SJSA1 (cell line): Measurements from ENCODE around the gene CRACR2B. TPM values are rescaled to one million over a fixed set of nuclear protein-coding genes. Genes with fewer than 3 reads are reported as not detected.

Experiments
- DNase-seq, 2 experiments: peaks; one replicate each; pipeline ENCODE4 v3.0.0-alpha.2; 2015 to 2020; ENCODE audit warnings: low spot score in 2 of 2, low read depth in 1 of 2
- H3K27ac ChIP-seq: fragments of 250-450 bp; sonication (Bioruptor Pico); 2 replicates; pipeline ENCODE4 v1.5.1; 2020; ENCODE audit warnings: mild to moderate bottlenecking, moderate library complexity
- H3K27me3 ChIP-seq: fragments of 250-450 bp; sonication (Bioruptor Pico); replicated peaks from 2 replicates; pipeline ENCODE4 v1.5.1; 2020; ENCODE audit warnings: mild to moderate bottlenecking, moderate library complexity
- H3K36me3 ChIP-seq: fragments of 250-450 bp; sonication (Bioruptor Pico); 2 replicates; pipeline ENCODE4 v1.5.1; 2020; ENCODE audit warnings: mild to moderate bottlenecking
- H3K4me1 ChIP-seq: fragments of 250-450 bp; sonication (Bioruptor Pico); replicated peaks from 2 replicates; pipeline ENCODE4 v1.6.1; 2021; ENCODE audit warnings: mild to moderate bottlenecking
- H3K4me3 ChIP-seq: fragments of 250-450 bp; sonication (Bioruptor Pico); 2 replicates; pipeline ENCODE4 v1.5.1; 2020; ENCODE audit warnings: mild to moderate bottlenecking
- H3K9me3 ChIP-seq: fragments of 250-450 bp; sonication (Bioruptor Pico); replicated peaks from 2 replicates; pipeline ENCODE4 v1.5.1; 2020; ENCODE audit warnings: mild to moderate bottlenecking
- total RNA-seq: library from RNA; depleted of rRNA; stranded (reverse); fragments of >200 nt; shearing (Covaris generic); gene quantifications from 2 replicates; pipeline ENCODE4 v1.2.3, GENCODE V29; 2014

Gene CRACR2B
- total RNA-seq, 1 experiment from 2014 or later: not detected

DNA sequence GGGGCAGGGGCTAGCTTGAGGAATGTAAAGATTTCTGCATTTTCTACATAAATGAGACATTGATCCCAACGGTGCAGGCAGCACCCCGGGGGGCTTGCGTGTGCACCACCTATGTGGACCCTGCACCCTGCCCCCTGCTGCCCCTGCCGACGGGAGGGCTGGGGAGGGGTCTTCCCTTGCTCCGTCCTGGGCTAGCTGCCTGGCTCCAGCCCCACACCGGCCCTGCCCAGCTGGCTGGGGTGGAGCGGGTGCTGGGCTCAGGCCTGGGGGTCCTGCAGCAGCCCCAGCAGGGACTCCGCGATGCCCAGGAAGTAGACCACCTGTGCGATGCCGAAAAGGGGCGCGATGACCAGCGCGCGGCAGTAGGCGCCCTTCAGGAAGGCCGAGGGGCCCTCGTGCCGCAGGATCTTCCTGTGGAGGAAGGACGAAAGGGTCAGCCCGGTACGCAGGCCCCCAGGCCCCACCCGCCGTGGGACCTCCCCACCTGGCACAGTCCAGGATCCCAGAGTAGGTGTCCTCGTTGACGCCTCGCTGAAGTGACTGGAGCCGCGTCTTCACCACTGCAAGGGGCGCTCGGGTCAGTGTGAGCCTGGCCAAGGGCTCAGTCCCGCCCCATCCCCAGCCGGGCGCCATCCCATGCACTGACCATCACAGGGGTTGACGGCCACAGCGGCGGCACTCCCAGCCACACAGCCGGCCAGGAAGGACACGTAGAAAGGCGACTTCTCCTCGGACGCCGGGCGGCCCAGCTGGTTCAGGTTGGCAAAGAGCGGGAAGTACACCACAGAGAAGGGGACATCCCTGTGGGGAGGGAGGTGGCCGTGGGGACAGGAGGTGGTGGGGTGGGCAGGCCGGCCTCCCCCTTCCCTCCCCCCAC, 35.8 kb upstream of the CRACR2B start:
- no peak for DNase-seq
- Histone ChIP-seq H3K36me3 (no peaks in the 10 kb centered on the region), H3K4me1 (peaks cover 15% of the 10 kb centered on the region), H3K9me3 (no peaks in the 10 kb centered on the region), H3K4me3 (no peak overlapping the region), H3K27me3 (no peaks in the 10 kb centered on the region), H3K27ac (no peak overlapping the region)

GRCh38 chr11:792535-792821, 35.2 kb upstream of the CRACR2B start:
- Histone ChIP-seq H3K27me3 (no peaks in the 10 kb centered on the region), H3K36me3 (no peaks in the 10 kb centered on the region), H3K4me1 (peaks cover 21% of the 10 kb centered on the region), H3K4me3 (no peak overlapping the region), H3K9me3 (no peaks in the 10 kb centered on the region), H3K27ac (no peak overlapping the region)
- DNase-seq: no peak

DNA sequence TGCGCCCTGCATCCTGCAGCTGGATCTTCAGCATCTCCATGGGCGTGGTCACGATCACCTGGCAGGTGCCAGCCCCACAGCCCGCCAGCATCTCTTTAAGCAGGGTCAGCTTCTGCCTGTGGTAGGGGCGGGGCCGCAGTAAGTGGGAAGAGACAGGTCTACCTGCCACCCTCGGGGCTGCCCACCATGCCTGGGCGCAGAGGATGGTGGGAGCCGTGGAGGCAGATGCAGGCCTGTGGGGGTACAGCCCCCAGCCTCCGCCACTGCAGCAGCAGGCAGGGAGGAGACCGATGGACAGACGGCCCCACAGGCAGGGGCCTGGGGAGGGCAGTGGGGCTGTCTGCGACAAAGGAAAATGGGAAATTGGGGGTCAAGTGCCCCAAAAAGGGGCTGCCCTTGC, 34.8 kb upstream of the CRACR2B start:
- H3K27me3 ChIP-seq: no peaks in the 10 kb centered on the region
- H3K4me3 ChIP-seq: no peak overlapping the region
- no peak overlapping the region for H3K27ac ChIP-seq
- peaks cover 23% of the 10 kb centered on the region for H3K4me1 ChIP-seq
- no peaks in the 10 kb centered on the region for H3K36me3 ChIP-seq
- H3K9me3 ChIP-seq: no peaks in the 10 kb centered on the region
- DNase-seq: no peak

DNA sequence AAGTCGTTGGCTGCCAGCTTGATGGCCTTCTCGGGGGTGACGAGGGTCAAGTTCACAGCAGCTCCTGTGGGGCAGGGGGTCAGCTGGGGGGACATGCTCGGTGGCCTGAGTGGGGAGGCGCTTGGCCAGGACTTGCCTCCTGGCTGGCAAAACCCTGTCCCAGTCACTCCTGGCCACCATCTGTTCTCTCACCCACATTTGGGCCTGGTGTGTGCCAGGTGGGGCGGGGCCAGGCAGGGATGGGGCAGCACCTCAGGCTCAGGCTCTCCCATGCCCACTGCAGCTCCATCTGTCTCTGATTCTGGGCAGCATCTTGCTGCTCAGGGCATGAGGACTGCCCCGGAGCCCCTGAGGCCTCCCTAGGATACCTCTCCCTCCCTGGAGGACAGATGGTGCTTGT, 34.2 kb upstream of the CRACR2B start:
- no peaks in the 10 kb centered on the region for H3K27me3 ChIP-seq
- H3K27ac ChIP-seq: no peak overlapping the region
- H3K4me1 ChIP-seq: peaks cover 27% of the 10 kb centered on the region
- H3K4me3 ChIP-seq: no peak overlapping the region
- H3K36me3 ChIP-seq: no peaks in the 10 kb centered on the region
- no peaks in the 10 kb centered on the region for H3K9me3 ChIP-seq
- DNase-seq: no peak

- H3K4me1 ChIP-seq: peaks cover 27% of the 10 kb centered on the region
- H3K27ac ChIP-seq: no peak overlapping the region
- H3K9me3 ChIP-seq: no peaks in the 10 kb centered on the region
- H3K27me3 ChIP-seq: no peaks in the 10 kb centered on the region
- no peak overlapping the region for H3K4me3 ChIP-seq
- DNase-seq: no peak
- no peaks in the 10 kb centered on the region for H3K36me3 ChIP-seq
Measured at GRCh38 chr11:794013-794765, 33.5 kb upstream of the CRACR2B start.

GRCh38 chr11:794766-795633, 32.7 kb upstream of the CRACR2B start:
- H3K9me3 ChIP-seq: no peaks in the 10 kb centered on the region
- no peak overlapping the region for H3K27ac ChIP-seq
- no peak for DNase-seq
- peak overlapping the region; percentile 43 for H3K4me3 ChIP-seq
- peaks cover 27% of the 10 kb centered on the region for H3K4me1 ChIP-seq
- H3K36me3 ChIP-seq: no peaks in the 10 kb centered on the region
- H3K27me3 ChIP-seq: no peaks in the 10 kb centered on the region

DNA sequence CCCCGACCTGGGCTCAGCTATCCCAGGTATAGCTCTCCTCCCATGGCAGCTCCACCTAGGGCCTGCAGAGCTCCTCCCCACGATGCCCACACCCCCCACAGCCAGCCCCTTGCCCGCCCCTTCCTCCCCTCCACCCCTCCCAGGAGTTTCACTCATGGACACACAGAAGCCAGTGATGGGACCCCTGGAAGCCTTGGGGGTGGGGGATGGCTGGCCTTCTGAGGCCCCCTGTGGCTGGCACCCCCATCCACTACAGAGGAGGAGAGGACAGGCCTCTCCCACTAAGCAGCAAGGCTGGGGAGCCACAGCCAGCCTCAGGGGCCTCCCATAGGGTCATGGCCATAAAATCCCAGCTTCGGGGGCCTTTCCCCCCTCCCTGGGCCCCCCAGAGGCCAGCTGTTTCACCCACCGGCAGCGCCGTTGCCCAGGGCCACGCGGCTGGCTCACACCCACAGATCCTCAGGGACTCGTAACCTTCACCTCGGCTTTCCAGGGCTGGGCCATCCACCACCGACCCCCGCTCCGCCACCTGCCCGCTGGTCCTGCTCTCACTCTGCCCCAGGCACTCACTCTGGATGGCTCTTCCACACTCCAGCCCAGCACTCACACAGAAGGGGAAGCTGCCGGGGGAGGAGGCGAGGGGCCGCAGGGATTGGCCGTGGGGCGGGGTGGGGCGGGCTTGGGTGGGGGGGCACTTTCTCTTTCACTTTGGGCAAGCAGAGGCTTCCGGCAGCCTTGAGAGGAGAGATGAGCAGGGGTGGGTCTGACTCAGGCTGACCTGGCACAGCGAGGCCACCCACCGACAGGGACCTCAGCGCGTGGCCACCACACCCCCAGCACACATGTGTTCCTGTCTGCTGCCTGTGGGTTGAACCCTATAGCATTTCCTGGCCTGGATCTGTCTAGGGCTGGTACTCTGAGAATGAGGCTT, 31.8 kb upstream of the CRACR2B start:
- H3K27me3 ChIP-seq: no peaks in the 10 kb centered on the region
- H3K9me3 ChIP-seq: no peaks in the 10 kb centered on the region
- H3K27ac ChIP-seq: peak overlapping the region; percentile 38; the same call in 1 of the 2 replicates
- no peaks in the 10 kb centered on the region for H3K36me3 ChIP-seq
- DNase-seq: peak; percentile 69 to 93
- peaks cover 27% of the 10 kb centered on the region for H3K4me1 ChIP-seq
- H3K4me3 ChIP-seq: peak overlapping the region; percentile 57

- Histone ChIP-seq H3K9me3 (no peaks in the 10 kb centered on the region), H3K4me1 (peaks cover 27% of the 10 kb centered on the region)
- DNase-seq: no peak
Measured at GRCh38 chr11:796565-797295, 31.0 kb upstream of the CRACR2B start.

GRCh38 chr11:797296-798092, 30.2 kb upstream of the CRACR2B start:
- H3K4me1 ChIP-seq: peaks cover 27% of the 10 kb centered on the region
- no peaks in the 10 kb centered on the region for H3K36me3 ChIP-seq
- H3K4me3 ChIP-seq: peak overlapping the region; percentile 57
- peak overlapping the region; percentile 40 for H3K27ac ChIP-seq
- H3K9me3 ChIP-seq: no peaks in the 10 kb centered on the region
- H3K27me3 ChIP-seq: no peaks in the 10 kb centered on the region
- peak; percentile 71 to 76 for DNase-seq

More at GRCh38 chr11:796565-797295, 31.0 kb upstream of the CRACR2B start:
- H3K36me3 ChIP-seq: no peaks in the 10 kb centered on the region
- H3K27ac ChIP-seq: no peak overlapping the region
- H3K27me3 ChIP-seq: no peaks in the 10 kb centered on the region
- peak overlapping the region; percentile 57 for H3K4me3 ChIP-seq

GRCh38 chr11:798093-798713, 29.5 kb upstream of the CRACR2B start, which contains the start of gene SLC25A22:
Gene SLC25A22 (minus strand): TSS chr11:798281. CDS start chr11:795006, 3,275 bp downstream.
- peak in 1 of 2 experiments; percentile 58 for DNase-seq
- H3K27me3 ChIP-seq: no peaks in the 10 kb centered on the region
- H3K9me3 ChIP-seq: no peaks in the 10 kb centered on the region
- H3K36me3 ChIP-seq: no peaks in the 10 kb centered on the region
- peak within 1 kb of the TSS; percentile 57 for H3K4me3 ChIP-seq
- peaks cover 27% of the 10 kb centered on the region for H3K4me1 ChIP-seq
- H3K27ac ChIP-seq: peak within 1 kb of the TSS; percentile 40

- Histone ChIP-seq H3K9me3 (no peaks in the 10 kb centered on the region), H3K36me3 (no peaks in the 10 kb centered on the region), H3K27ac (no peak overlapping the region), H3K4me1 (peaks cover 34% of the 10 kb centered on the region), H3K27me3 (no peaks in the 10 kb centered on the region), H3K4me3 (no peak overlapping the region)
- no peak for DNase-seq
Measured at GRCh38 chr11:799641-800316, 27.9 kb upstream of the CRACR2B start.
